GM12878 (cell line): ENCODE measurements around the gene ABCA4. TPM values are rescaled to one million over a fixed set of nuclear protein-coding genes. Genes with fewer than 3 reads are reported as not detected.
"Not testable (repeated sequence)": the region's sequence is repeated elsewhere in the genome, so short reads cannot be mapped to it uniquely, and the experiment has no call there.

ENCODE experiments used
- ATAC-seq: fragments of 200-7000 bp; cut with Tn5 transposase; 3 replicates; pipeline ENCODE4 v1.9.1; 2020; ENCODE audit warnings: mild to moderate bottlenecking, moderate library complexity
- BruUV-seq: library from RNA; stranded (reverse); fragments of 400-500 nt; replicated peaks from 2 replicates; lab custom pipeline; 2021; lab: Mats Ljungman, UMichigan
- CTCF ChIA-PET: fragments of 300-600 bp; sonication (Branson Sonifier 250); formaldehyde crosslinking; extraction: SDS; loops from one replicate; lab custom pipeline; 2021; ENCODE audit warnings: inconsistent platforms; lab: Yijun Ruan, JAX
- POLR2A ChIA-PET: fragments of 350-600 bp; formaldehyde crosslinking; extraction: SDS; loops from one replicate; lab custom pipeline; 2021; ENCODE audit warnings: inconsistent platforms; lab: Charles Lee
- RAD21 ChIA-PET: fragments of 300-600 bp; sonication (Branson Sonifier 250); formaldehyde crosslinking; loops from one replicate; lab custom pipeline; 2023; ENCODE audit warnings: antibody characterized with exemption; ENCODE audit not compliant: unreplicated experiment; lab: Charles Lee
- SMC1A ChIA-PET: fragments of 300-600 bp; sonication (Branson Sonifier 250); formaldehyde crosslinking; loops from one replicate; lab custom pipeline; 2023; ENCODE audit not compliant: unreplicated experiment, uncharacterized antibody; lab: Charles Lee
- DNase-seq: peaks from one replicate; pipeline ENCODE4 v3.0.0-alpha.2; 2011; ENCODE audit warnings: low read depth, low spot score
- FAIRE-seq: peaks from 3 replicates; lab custom pipeline; 2011; peaks lifted over from hg19 to GRCh38; lab: Jason Lieb, UNC
- H2AFZ ChIP-seq: 2 replicates; pipeline ENCODE4 v1.6.0; 2011; ENCODE audit warnings: low read depth, low read length, control low read depth; ENCODE audit not compliant: control insufficient read depth
- H3K27ac ChIP-seq: 2 replicates; pipeline ENCODE4 v1.5.1; 2011; ENCODE audit warnings: control low read depth; ENCODE audit not compliant: control insufficient read depth, insufficient read depth
- H3K27me3 ChIP-seq, 2 experiments: replicated peaks in 1 of 2; 2 replicates each; pipeline versions ENCODE4 v1.6.0 to v1.6.1; 2011; ENCODE audit warnings: low read length in 1 of 2; ENCODE audit not compliant: control insufficient read depth in 2 of 2, insufficient read depth in 2 of 2
- H3K36me3 ChIP-seq, 2 experiments: 2 replicates each; pipeline ENCODE4 v1.5.1; 2011; ENCODE audit warnings: low read length in 1 of 2; ENCODE audit not compliant: control insufficient read depth in 2 of 2, insufficient read depth in 2 of 2
- H3K4me1 ChIP-seq: 2 replicates; pipeline ENCODE4 v1.6.1; 2011; ENCODE audit warnings: mild to moderate bottlenecking, low read length, moderate library complexity, mixed read lengths; ENCODE audit not compliant: control insufficient read depth, insufficient read depth
- H3K4me2 ChIP-seq: 2 replicates; pipeline ENCODE4 v1.6.0; 2011; ENCODE audit warnings: control low read depth; ENCODE audit not compliant: control insufficient read depth, insufficient read depth
- H3K4me3 ChIP-seq: fragments of 200-600 bp; sonication (generic); 2 replicates; pipeline ENCODE4 v1.5.1; 2016
- H3K79me2 ChIP-seq: 2 replicates; pipeline ENCODE4 v1.6.0; 2011; ENCODE audit warnings: low read length; ENCODE audit not compliant: control insufficient read depth, insufficient read depth
- H3K9ac ChIP-seq: 2 replicates; pipeline ENCODE4 v1.8.0; 2011; ENCODE audit warnings: low read length, control low read depth, mixed read lengths; ENCODE audit not compliant: control insufficient read depth, insufficient read depth
- H3K9me3 ChIP-seq: replicated peaks from 3 replicates; pipeline ENCODE4 v1.5.1; 2011; ENCODE audit warnings: mild to moderate bottlenecking, low read length; ENCODE audit not compliant: control insufficient read depth, insufficient read depth
- H4K20me1 ChIP-seq: 2 replicates; pipeline ENCODE4 v1.6.0; 2011; ENCODE audit not compliant: control insufficient read depth, insufficient read depth
- EED ChIP-seq: sonication (generic); IDR thresholded peaks from 2 replicates; pipeline ENCODE4 v1.6.1; 2016; ENCODE audit warnings: antibody characterized with exemption, low read depth
- GATAD2B ChIP-seq: fragments of 450-650 bp; conservative IDR thresholded peaks from 2 replicates; pipeline ENCODE4 v1.6.1; 2017; ENCODE audit warnings: low read depth, mild to moderate bottlenecking, moderate library complexity
- PBX3 ChIP-seq: IDR thresholded peaks from 2 replicates; pipeline ENCODE4 v1.6.1; 2011; ENCODE audit warnings: mild to moderate bottlenecking, low read depth, low read length, moderate library complexity; ENCODE audit not compliant: insufficient replicate concordance
- SKIL ChIP-seq: fragments of 450-650 bp; IDR thresholded peaks from 2 replicates; pipeline ENCODE4 v1.6.1; 2017; ENCODE audit warnings: mild to moderate bottlenecking, low read depth, inconsistent platforms; ENCODE audit not compliant: poor library complexity, severe bottlenecking
- SP1 ChIP-seq: IDR thresholded peaks from one replicate; pipeline ENCODE4 v1.6.1; 2011; ENCODE audit warnings: low read depth, low read length
- TAF1 ChIP-seq: IDR thresholded peaks from 2 replicates; pipeline ENCODE4 v1.6.1; 2011; ENCODE audit warnings: mild to moderate bottlenecking, low read depth, low read length, borderline replicate concordance
- ZBTB4 ChIP-seq: fragments of 450-650 bp; formaldehyde crosslinking; IDR thresholded peaks from 2 replicates; pipeline ENCODE4 v1.4.0; 2022; ENCODE audit warnings: mild to moderate bottlenecking, moderate library complexity
- ZNF622 ChIP-seq: fragments of 450-650 bp; IDR thresholded peaks from 2 replicates; pipeline ENCODE4 v1.6.1; 2017; ENCODE audit warnings: mild to moderate bottlenecking, inconsistent platforms
- ZSCAN29 ChIP-seq: fragments of 450-650 bp; IDR thresholded peaks from 2 replicates; pipeline ENCODE4 v1.6.1; 2017; ENCODE audit warnings: mild to moderate bottlenecking, moderate library complexity
- WGBS: methylation state at CpG from one replicate; pipeline ENCODE4 v1.1.6; 2016; ENCODE audit warnings: low lambda C conversion rate; ENCODE audit not compliant: insufficient replicate concordance, insufficient coverage; ENCODE audit errors: missing lambda C conversion rate; 5-methylcytosine and 5-hydroxymethylcytosine counted together
- in situ Hi-C: fragments of 300-500 bp; cut with MboI; formaldehyde crosslinking; loops from 9 replicates; pipeline ENCODE4 v1.14.3; 2018; ENCODE audit warnings: mixed read lengths
- intact Hi-C: fragments of 100-400 bp; cut with micrococcal nuclease; formaldehyde crosslinking; loops from one replicate; pipeline ENCODE4 v1.14.2; 2022; ENCODE audit not compliant: unreplicated experiment
- polyA plus RNA-seq, 11 experiments: library from polyadenylated mRNA; depleted of rRNA in 4 of 11; unstranded in 6 of 11; stranded (reverse) in 5 of 11; fragments of >200 nt; fragmentation: Nextera tagmentation in 4 of 11; fragmentation: Illumina TruSeq in 1 of 11; extraction: Ambion mirVana in 4 of 11; extraction: Trizol in 1 of 11; gene quantifications; 1 replicate in 1 of 11; 2 replicates in 10 of 11; pipeline versions ENCODE4 v1.2.1 to v1.2.3, GENCODE V29; 2011 to 2016; ENCODE audit warnings: inconsistent platforms in 2 of 11, missing spikeins in 2 of 11, low read depth in 1 of 11
- total RNA-seq, 4 experiments: library from RNA; depleted of rRNA in 3 of 4; stranded (reverse); fragments of >200 nt in 3 of 4; fragmentation: Illumina TruSeq in 1 of 4; extraction: Trizol in 1 of 4; gene quantifications; 2 replicates each; pipeline versions ENCODE4 v1.2.1 to v1.2.3, GENCODE V29; 2013 to 2021

ABCA4 gene
- total and polyA plus RNA-seq, 10 of the 15 experiments (the other 5 are each of a cell fraction or from before 2014, with no cell fraction given), result 0.03 to 0.28 (median 0.11) TPM; not detected in 3

GRCh38 chr1:93992190-93992589, 128.8 kb downstream of the ABCA4 start (continued):
- TF ChIP-seq GATAD2B (no peak), ZBTB4 (CRISPR knock-in tag) (no peak), EED (no peak), ZSCAN29 (no peak)

- BruUV-seq, result no TSS peak
- RAD21 ChIA-PET, result no interaction called here
- TF ChIP-seq TAF1 (no peak), PBX3 (no peak), SKIL (no peak), SP1 (no peak), ZNF622 (no peak)
- Histone ChIP-seq H3K9ac (no peak overlapping the region), H3K36me3 (no peaks in the 10 kb centered on the region), H3K9me3 (no peaks in the 10 kb centered on the region), H3K79me2 (no peaks in the 10 kb centered on the region), H3K4me3 (no peak overlapping the region), H3K27me3 (peaks cover 0 to 7% of the 10 kb centered on the region in 2 experiments; a peak in 1 of 4 replicates), H3K4me1 (no peaks in the 10 kb centered on the region), H3K27ac (no peak overlapping the region), H4K20me1 (no peaks in the 10 kb centered on the region), H2AFZ (no peak overlapping the region), H3K4me2 (no peak overlapping the region)
- ATAC-seq (peak; percentile 47), FAIRE-seq (no peak), DNase-seq (no peak)
- CTCF ChIA-PET, result no interaction called here
- SMC1A ChIA-PET, result no interaction called here
- WGBS, result 29% methylated on average over 4 of the region's 4 CpGs
- POLR2A ChIA-PET, result no interaction called here
- intact Hi-C loops (no loop called here), in situ Hi-C loops (no loop called here)
Measured at GRCh38 chr1:93991271-93991670, 129.7 kb downstream of the ABCA4 start.

GRCh38 chr1:93990477-93990876, 130.5 kb downstream of the ABCA4 start:
- POLR2A ChIA-PET, intact Hi-C loops, H2AFZ ChIP-seq, BruUV-seq, H3K4me2 ChIP-seq, H3K4me1 ChIP-seq, H3K79me2 ChIP-seq, H3K9me3 ChIP-seq, H3K27me3 ChIP-seq, DNase-seq, in situ Hi-C loops, H3K27ac ChIP-seq, ATAC-seq, H3K9ac ChIP-seq, H4K20me1 ChIP-seq, FAIRE-seq, H3K4me3 ChIP-seq, H3K36me3 ChIP-seq, RAD21 ChIA-PET, SMC1A ChIA-PET: not testable (repeated sequence)
- 40% methylated on average over 3 of the region's 3 CpGs for WGBS
- CTCF ChIA-PET, result interaction anchor here (0.7 to 1.2 kb wide), 2 partner anchors 14 to 35 kb away, joined by 3 to 4 read pairs; no protein-coding TSS in a partner anchor
